ENCODE data around the gene SUSD5. TPM values are rescaled to one million over a fixed set of nuclear protein-coding genes. Genes with fewer than 3 reads are reported as not detected.

Gene SUSD5
- total and polyA plus RNA-seq, 2 of the 13 experiments (the other 11 are each of a cell fraction or from before 2014, with no cell fraction given), result not detected

DNA sequence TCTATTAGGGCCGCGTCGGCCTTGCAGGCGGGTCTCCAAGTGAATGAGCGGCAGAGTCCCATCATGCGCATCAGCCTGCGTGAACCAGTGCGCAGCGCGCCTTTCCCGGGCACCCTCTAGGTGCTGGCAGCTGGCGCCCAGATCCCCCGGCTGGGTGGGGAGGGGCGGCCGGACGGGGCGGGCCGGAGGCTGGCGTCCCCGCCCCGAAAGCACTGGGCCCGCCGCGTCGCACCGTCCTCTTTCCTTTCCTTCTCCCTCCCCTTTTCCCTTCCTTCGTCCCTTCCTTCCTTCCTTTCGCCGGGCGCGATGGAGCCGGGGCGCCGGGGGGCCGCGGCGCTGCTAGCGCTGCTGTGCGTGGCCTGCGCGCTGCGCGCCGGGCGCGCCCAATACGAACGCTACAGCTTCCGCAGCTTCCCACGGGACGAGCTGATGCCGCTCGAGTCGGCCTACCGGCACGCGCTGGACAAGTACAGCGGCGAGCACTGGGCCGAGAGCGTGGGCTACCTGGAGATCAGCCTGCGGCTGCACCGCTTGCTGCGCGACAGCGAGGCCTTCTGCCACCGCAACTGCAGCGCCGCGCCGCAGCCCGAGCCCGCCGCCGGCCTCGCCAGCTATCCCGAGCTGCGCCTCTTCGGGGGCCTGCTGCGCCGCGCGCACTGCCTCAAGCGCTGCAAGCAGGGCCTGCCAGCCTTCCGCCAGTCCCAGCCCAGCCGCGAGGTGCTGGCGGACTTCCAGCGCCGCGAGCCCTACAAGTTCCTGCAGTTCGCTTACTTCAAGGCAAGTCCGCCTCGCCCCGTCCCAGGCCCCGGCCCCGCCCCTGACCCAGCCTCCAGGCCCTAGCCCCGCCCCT, 104.6 kb downstream of the SUSD5 start, which contains the start of gene CRTAP (continued):
- TF ChIP-seq, protein P1, sequence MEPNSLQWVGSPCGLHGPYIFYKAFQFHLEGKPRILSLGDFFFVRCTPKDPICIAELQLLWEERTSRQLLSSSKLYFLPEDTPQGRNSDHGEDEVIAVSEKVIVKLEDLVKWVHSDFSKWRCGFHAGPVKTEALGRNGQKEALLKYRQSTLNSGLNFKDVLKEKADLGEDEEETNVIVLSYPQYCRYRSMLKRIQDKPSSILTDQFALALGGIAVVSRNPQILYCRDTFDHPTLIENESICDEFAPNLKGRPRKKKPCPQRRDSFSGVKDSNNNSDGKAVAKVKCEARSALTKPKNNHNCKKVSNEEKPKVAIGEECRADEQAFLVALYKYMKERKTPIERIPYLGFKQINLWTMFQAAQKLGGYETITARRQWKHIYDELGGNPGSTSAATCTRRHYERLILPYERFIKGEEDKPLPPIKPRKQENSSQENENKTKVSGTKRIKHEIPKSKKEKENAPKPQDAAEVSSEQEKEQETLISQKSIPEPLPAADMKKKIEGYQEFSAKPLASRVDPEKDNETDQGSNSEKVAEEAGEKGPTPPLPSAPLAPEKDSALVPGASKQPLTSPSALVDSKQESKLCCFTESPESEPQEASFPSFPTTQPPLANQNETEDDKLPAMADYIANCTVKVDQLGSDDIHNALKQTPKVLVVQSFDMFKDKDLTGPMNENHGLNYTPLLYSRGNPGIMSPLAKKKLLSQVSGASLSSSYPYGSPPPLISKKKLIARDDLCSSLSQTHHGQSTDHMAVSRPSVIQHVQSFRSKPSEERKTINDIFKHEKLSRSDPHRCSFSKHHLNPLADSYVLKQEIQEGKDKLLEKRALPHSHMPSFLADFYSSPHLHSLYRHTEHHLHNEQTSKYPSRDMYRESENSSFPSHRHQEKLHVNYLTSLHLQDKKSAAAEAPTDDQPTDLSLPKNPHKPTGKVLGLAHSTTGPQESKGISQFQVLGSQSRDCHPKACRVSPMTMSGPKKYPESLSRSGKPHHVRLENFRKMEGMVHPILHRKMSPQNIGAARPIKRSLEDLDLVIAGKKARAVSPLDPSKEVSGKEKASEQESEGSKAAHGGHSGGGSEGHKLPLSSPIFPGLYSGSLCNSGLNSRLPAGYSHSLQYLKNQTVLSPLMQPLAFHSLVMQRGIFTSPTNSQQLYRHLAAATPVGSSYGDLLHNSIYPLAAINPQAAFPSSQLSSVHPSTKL (CRISPR knock-in tag; IDR thresholded peaks at IDR 0.05), result 0 out of 2 replicates have a peak, but pooled peaks have one; percentile 36
- no peak for TF ChIP-seq HHEX (CRISPR knock-in tag; IDR thresholded peaks at IDR 0.05)
- peak; percentile 15; the same call in 1 of the 2 replicates for TF ChIP-seq SOX5 (CRISPR knock-in tag; IDR thresholded peaks at IDR 0.05; ENCODE audit: borderline replicate concordance)
- TF ChIP-seq HCFC1 (IDR thresholded peaks at IDR 0.05; ENCODE audit: low read depth, low read length), result no peak
- TF ChIP-seq TCF7 (IDR thresholded peaks at IDR 0.05; ENCODE audit: low read depth), result 0 out of 2 replicates have a peak, but pooled peaks have one; percentile 14
- TF ChIP-seq ATF7-NPFF (CRISPR knock-in tag; IDR thresholded peaks at IDR 0.05; ENCODE audit: low read depth), result peak; percentile 81
- no peak for TF ChIP-seq NONO (IDR thresholded peaks at IDR 0.05)
- TF ChIP-seq NONO (CRISPR knock-in tag; conservative IDR thresholded peaks at IDR 0.05), result no peak
- TF ChIP-seq MTA1 (CRISPR knock-in tag; IDR thresholded peaks at IDR 0.05; ENCODE audit: borderline replicate concordance), result peak; percentile 57; the same call in 1 of the 2 replicates
- TF ChIP-seq, protein P2, sequence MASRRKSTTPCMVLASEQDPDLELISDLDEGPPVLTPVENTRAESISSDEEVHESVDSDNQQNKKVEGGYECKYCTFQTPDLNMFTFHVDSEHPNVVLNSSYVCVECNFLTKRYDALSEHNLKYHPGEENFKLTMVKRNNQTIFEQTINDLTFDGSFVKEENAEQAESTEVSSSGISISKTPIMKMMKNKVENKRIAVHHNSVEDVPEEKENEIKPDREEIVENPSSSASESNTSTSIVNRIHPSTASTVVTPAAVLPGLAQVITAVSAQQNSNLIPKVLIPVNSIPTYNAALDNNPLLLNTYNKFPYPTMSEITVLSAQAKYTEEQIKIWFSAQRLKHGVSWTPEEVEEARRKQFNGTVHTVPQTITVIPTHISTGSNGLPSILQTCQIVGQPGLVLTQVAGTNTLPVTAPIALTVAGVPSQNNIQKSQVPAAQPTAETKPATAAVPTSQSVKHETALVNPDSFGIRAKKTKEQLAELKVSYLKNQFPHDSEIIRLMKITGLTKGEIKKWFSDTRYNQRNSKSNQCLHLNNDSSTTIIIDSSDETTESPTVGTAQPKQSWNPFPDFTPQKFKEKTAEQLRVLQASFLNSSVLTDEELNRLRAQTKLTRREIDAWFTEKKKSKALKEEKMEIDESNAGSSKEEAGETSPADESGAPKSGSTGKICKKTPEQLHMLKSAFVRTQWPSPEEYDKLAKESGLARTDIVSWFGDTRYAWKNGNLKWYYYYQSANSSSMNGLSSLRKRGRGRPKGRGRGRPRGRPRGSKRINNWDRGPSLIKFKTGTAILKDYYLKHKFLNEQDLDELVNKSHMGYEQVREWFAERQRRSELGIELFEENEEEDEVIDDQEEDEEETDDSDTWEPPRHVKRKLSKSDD (CRISPR knock-in tag; IDR thresholded peaks at IDR 0.05; ENCODE audit: low read depth), result peak; percentile 51; the same call in 1 of the 2 replicates
- TF ChIP-seq, protein P3, sequence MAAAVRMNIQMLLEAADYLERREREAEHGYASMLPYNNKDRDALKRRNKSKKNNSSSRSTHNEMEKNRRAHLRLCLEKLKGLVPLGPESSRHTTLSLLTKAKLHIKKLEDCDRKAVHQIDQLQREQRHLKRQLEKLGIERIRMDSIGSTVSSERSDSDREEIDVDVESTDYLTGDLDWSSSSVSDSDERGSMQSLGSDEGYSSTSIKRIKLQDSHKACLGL (CRISPR knock-in tag; IDR thresholded peaks at IDR 0.05), result peak; percentile 75
- TF ChIP-seq CBX2 (IDR thresholded peaks at IDR 0.05; ENCODE audit: low read depth, low read length), result no peak
- TF ChIP-seq CBX2 (CRISPR knock-in tag; IDR thresholded peaks at IDR 0.05; ENCODE audit: low read depth), result no peak
- TF ChIP-seq ZNF709 (CRISPR knock-in tag; IDR thresholded peaks at IDR 0.05), result peak; percentile 84; the same call in 1 of the 2 replicates
- TF ChIP-seq ZNF569 (CRISPR knock-in tag; IDR thresholded peaks at IDR 0.05; ENCODE audit: borderline replicate concordance), result no peak
- no peak for TF ChIP-seq ATAD3A (CRISPR knock-in tag; IDR thresholded peaks at IDR 0.05)
- 0 out of 2 replicates have a peak, but pooled peaks have one; percentile 41 for TF ChIP-seq ZNF605 (CRISPR knock-in tag; IDR thresholded peaks at IDR 0.05)
- TF ChIP-seq, protein P4, sequence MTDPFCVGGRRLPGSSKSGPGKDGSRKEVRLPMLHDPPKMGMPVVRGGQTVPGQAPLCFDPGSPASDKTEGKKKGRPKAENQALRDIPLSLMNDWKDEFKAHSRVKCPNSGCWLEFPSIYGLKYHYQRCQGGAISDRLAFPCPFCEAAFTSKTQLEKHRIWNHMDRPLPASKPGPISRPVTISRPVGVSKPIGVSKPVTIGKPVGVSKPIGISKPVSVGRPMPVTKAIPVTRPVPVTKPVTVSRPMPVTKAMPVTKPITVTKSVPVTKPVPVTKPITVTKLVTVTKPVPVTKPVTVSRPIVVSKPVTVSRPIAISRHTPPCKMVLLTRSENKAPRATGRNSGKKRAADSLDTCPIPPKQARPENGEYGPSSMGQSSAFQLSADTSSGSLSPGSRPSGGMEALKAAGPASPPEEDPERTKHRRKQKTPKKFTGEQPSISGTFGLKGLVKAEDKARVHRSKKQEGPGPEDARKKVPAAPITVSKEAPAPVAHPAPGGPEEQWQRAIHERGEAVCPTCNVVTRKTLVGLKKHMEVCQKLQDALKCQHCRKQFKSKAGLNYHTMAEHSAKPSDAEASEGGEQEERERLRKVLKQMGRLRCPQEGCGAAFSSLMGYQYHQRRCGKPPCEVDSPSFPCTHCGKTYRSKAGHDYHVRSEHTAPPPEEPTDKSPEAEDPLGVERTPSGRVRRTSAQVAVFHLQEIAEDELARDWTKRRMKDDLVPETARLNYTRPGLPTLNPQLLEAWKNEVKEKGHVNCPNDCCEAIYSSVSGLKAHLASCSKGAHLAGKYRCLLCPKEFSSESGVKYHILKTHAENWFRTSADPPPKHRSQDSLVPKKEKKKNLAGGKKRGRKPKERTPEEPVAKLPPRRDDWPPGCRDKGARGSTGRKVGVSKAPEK (CRISPR knock-in tag; IDR thresholded peaks at IDR 0.05; ENCODE audit: borderline replicate concordance), result peak; percentile 72; the same call in 1 of the 2 replicates
- TF ChIP-seq SP5 (CRISPR knock-in tag; IDR thresholded peaks at IDR 0.05; ENCODE audit: borderline replicate concordance, low read depth), result peak; percentile 34; the same call in 1 of the 2 replicates
- TF ChIP-seq ZNF546 (CRISPR knock-in tag; conservative IDR thresholded peaks at IDR 0.05), result peak; percentile 95
